Measurements from ENCODE around the gene FAM131A. TPM values are rescaled to one million over a fixed set of nuclear protein-coding genes. Genes with fewer than 3 reads are reported as not detected.

The FAM131A gene
- total and polyA plus RNA-seq, 10 of the 15 experiments (the other 5 are each of a cell fraction or from before 2014, with no cell fraction given), result 0.31 to 4.5 (median 1.5) TPM

DNA sequence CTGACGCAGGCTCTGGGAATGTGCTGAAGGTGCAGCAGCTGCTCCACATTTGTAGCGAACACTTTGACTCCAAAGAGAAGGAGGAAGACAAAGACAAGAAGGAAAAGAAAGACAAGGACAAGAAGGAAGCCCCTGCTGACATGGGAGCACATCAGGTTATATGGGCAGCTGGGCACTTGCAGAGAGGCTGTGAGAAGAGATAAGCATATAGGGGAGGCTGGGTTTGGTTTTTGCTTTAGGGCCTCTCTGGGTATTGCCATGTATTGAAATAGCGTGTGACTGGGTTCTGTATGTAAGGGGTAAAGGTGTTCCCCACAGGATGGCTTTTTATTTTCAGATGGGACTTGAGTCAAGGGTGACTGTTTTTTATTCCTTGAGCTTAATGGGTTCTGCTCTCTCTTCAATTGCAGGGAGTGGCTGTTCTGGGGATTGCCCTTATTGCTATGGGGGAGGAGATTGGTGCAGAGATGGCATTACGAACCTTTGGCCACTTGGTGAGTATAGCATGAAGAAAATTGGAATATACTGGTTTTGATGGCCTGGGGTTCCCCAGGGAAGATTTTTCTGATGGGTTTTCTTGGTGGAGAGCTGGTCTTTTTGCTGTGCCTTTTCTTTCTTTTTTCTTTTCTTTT lies 30.9 kb upstream of the FAM131A start:
- POLR2A ChIA-PET, result interaction anchor here (1.1 kb wide), 1 partner anchor 10 kb away, joined by 3 read pairs; no protein-coding TSS in a partner anchor

More for the DNA sequence above, 30.9 kb upstream of the FAM131A start:
- no peaks in the 10 kb centered on the region for H4K20me1 ChIP-seq (ENCODE audit: control insufficient read depth, insufficient read depth)
- no peak overlapping the region for H3K27ac ChIP-seq (ENCODE audit: control insufficient read depth, insufficient read depth)
- H3K9me3 ChIP-seq (replicated peaks; ENCODE audit: control insufficient read depth, insufficient read depth, low read length), result no peaks in the 10 kb centered on the region
- in situ Hi-C loops (cut with MboI) (no loop called here), intact Hi-C loops (cut with micrococcal nuclease; ENCODE audit: unreplicated experiment) (no loop called here)
- SMC1A ChIA-PET (ENCODE audit: uncharacterized antibody, unreplicated experiment), result no interaction called here
- FAIRE-seq, result no peak
- TF ChIP-seq BCLAF1 (IDR thresholded peaks at IDR 0.05) (no peak), MYB (IDR thresholded peaks at IDR 0.05; ENCODE audit: borderline replicate concordance, low read depth, low read length) (no peak), TAF1 (IDR thresholded peaks at IDR 0.05; ENCODE audit: borderline replicate concordance, low read depth, low read length) (no peak)
- no peaks in the 10 kb centered on the region for H3K4me1 ChIP-seq (ENCODE audit: control insufficient read depth, insufficient read depth, low read length)
- DNase-seq (ENCODE audit: low read depth, low spot score), result no peak
- TSS peak; percentile 5 for BruUV-seq (replicated peaks)
- peaks cover 2% of the 10 kb centered on the region; the same call in 1 of the 2 replicates for H3K79me2 ChIP-seq (ENCODE audit: control insufficient read depth, insufficient read depth, low read length)
- no peak overlapping the region for H2AFZ ChIP-seq (ENCODE audit: control insufficient read depth, low read depth, low read length)
- H3K9ac ChIP-seq (ENCODE audit: control insufficient read depth, insufficient read depth, low read length), result no peak overlapping the region
- RAD21 ChIA-PET (ENCODE audit: unreplicated experiment), result interaction anchor here (0.6 kb wide), 1 partner anchor 50 kb away, joined by 4 read pairs; no protein-coding TSS in a partner anchor
- CTCF ChIA-PET, result interaction anchor here (0.7 to 1.2 kb wide), 2 partner anchors 54 to 207 kb away, joined by 3 to 4 read pairs; no protein-coding TSS in a partner anchor
- H3K36me3 ChIP-seq (ENCODE audit: control insufficient read depth in 2 of 2, insufficient read depth in 2 of 2, low read length in 1 of 2), result peaks cover 29 to 30% of the 10 kb centered on the region in 2 experiments
- H3K4me2 ChIP-seq (ENCODE audit: control insufficient read depth, insufficient read depth), result no peak overlapping the region
- no peaks in the 10 kb centered on the region for H3K27me3 ChIP-seq (replicated peaks in 1 of 2; ENCODE audit: control insufficient read depth in 2 of 2, insufficient read depth in 2 of 2, low read length in 1 of 2)
- no peak overlapping the region for H3K4me3 ChIP-seq
- 100% methylated on average over 4 of the region's 4 CpGs for WGBS (ENCODE audit: insufficient coverage, insufficient replicate concordance, low lambda C conversion rate, missing lambda C conversion rate)
- ATAC-seq, result no peak
